HepG2 (cell line): ENCODE results near the gene BCAS3. TPM values are rescaled to one million over a fixed set of nuclear protein-coding genes. Genes with fewer than 3 reads are reported as not detected.

Source experiments
- BATF2 ChIP-seq: sonication (generic); formaldehyde crosslinking; IDR thresholded peaks from 2 replicates; pipeline ENCODE4 v1.8.0; 2022; ENCODE audit warnings: mild to moderate bottlenecking, missing genetic modification reagents, moderate library complexity
- CENPX ChIP-seq: sonication (generic); formaldehyde crosslinking; IDR thresholded peaks from 2 replicates; pipeline ENCODE4 v1.9.0; 2021; ENCODE audit warnings: mild to moderate bottlenecking, missing genetic modification reagents, moderate library complexity
- HMG20A ChIP-seq: IDR thresholded peaks from 2 replicates; pipeline ENCODE4 v1.6.1; 2016; ENCODE audit warnings: borderline replicate concordance
- MAFF ChIP-seq: IDR thresholded peaks from 2 replicates; pipeline ENCODE4 v1.6.1; 2011; ENCODE audit warnings: low read depth, low read length, improper control_type of control experiment
- NCOR1 ChIP-seq: fragments of 200-600 bp; sonication (generic); IDR thresholded peaks from 2 replicates; pipeline ENCODE4 v1.7.0; 2017; ENCODE audit warnings: antibody characterized with exemption, low read length, borderline replicate concordance
- PCBP2 ChIP-seq: fragments of 200-400 bp; formaldehyde crosslinking; optimal IDR thresholded peaks from 2 replicates; pipeline ENCODE3; 2018; ENCODE audit warnings: low read length, low read depth; ENCODE audit not compliant: poor library complexity, severe bottlenecking
- SP2 ChIP-seq: sonication (generic); formaldehyde crosslinking; IDR thresholded peaks from 2 replicates; pipeline ENCODE4 v1.5.1; 2020; ENCODE audit warnings: mild to moderate bottlenecking, missing genetic modification reagents
- ZBED4 ChIP-seq: sonication (generic); formaldehyde crosslinking; IDR thresholded peaks from 2 replicates; pipeline ENCODE4 v1.4.0; 2020; ENCODE audit warnings: missing genetic modification reagents, borderline replicate concordance
- ZNF546 ChIP-seq: sonication (generic); formaldehyde crosslinking; conservative IDR thresholded peaks from 2 replicates; pipeline ENCODE4 v1.8.1; 2023; ENCODE audit warnings: mild to moderate bottlenecking, missing genetic modification reagents
- ZNF589 ChIP-seq: sonication (generic); formaldehyde crosslinking; conservative IDR thresholded peaks from 2 replicates; pipeline ENCODE4 v1.8.0; 2022; ENCODE audit warnings: mild to moderate bottlenecking, moderate library complexity, missing genetic modification reagents
- ZNF605 ChIP-seq: sonication (generic); formaldehyde crosslinking; IDR thresholded peaks from 2 replicates; pipeline ENCODE4 v1.8.0; 2022; ENCODE audit warnings: mild to moderate bottlenecking, missing genetic modification reagents
- ZNF740 ChIP-seq: sonication (generic); formaldehyde crosslinking; IDR thresholded peaks from 2 replicates; pipeline ENCODE4 v1.4.0; 2020; ENCODE audit warnings: missing genetic modification reagents
- ZSCAN21 ChIP-seq: sonication (generic); formaldehyde crosslinking; IDR thresholded peaks from 2 replicates; pipeline ENCODE4 v1.8.0; 2022; ENCODE audit warnings: mild to moderate bottlenecking, missing genetic modification reagents, moderate library complexity, borderline replicate concordance
- polyA plus RNA-seq, 8 experiments: library from polyadenylated mRNA; depleted of rRNA in 3 of 8; stranded (reverse) in 7 of 8; unstranded in 1 of 8; fragments of >200 nt; fragmentation: Illumina TruSeq in 4 of 8; extraction: Trizol in 4 of 8; gene quantifications; 2 replicates each; pipeline versions ENCODE4 v1.2.1 to v1.2.3, GENCODE V29; 2011 to 2016; ENCODE audit warnings: low read depth in 4 of 8, missing spikeins in 1 of 8, mixed read lengths in 1 of 8; ENCODE audit not compliant: insufficient read depth in 1 of 8
- total RNA-seq, 5 experiments: library from RNA; depleted of rRNA; stranded (reverse); fragments of >200 nt; fragmentation: Illumina TruSeq; extraction: Trizol; gene quantifications; 2 replicates each; pipeline ENCODE4 v1.2.3, GENCODE V29; 2016; ENCODE audit warnings: low read depth in 1 of 5
- TF ChIP-seq, protein P1 (sequence below): sonication (generic); formaldehyde crosslinking; IDR thresholded peaks from 2 replicates; pipeline ENCODE4 v1.4.0; 2020; ENCODE audit warnings: missing genetic modification reagents
- TF ChIP-seq, protein P2 (sequence below): sonication (generic); formaldehyde crosslinking; IDR thresholded peaks from 2 replicates; pipeline ENCODE4 v1.4.0; 2020; ENCODE audit warnings: missing genetic modification reagents, borderline replicate concordance
- TF ChIP-seq, protein P3 (sequence below): sonication (generic); formaldehyde crosslinking; IDR thresholded peaks from 2 replicates; pipeline ENCODE4 v1.5.0; 2020; ENCODE audit warnings: mild to moderate bottlenecking, missing genetic modification reagents

The BCAS3 gene
- total and polyA plus RNA-seq, 2 of the 13 experiments (the other 11 are each of a cell fraction or from before 2014, with no cell fraction given), result 10.7 to 11.2 TPM

GRCh38 chr17:61416540-61417363 is 739.1 kb downstream of the BCAS3 start (continued):
- no peak for TF ChIP-seq NCOR1
- no peak for TF ChIP-seq CENPX
- no peak; the same call in 1 of the 2 replicates for TF ChIP-seq ZNF605
- no peak for TF ChIP-seq ZNF589 (CRISPR knock-in tag)
- no peak for TF ChIP-seq ZNF546
- no peak for TF ChIP-seq PCBP2
- no peak for TF ChIP-seq MAFF
- TF ChIP-seq HMG20A (CRISPR knock-in tag), result no peak; the same call in 1 of the 2 replicates
- no peak for TF ChIP-seq BATF2 (CRISPR knock-in tag)
- TF ChIP-seq ZBED4, result peak; percentile 30; the same call in 1 of the 2 replicates
- no peak for TF ChIP-seq SP2 (CRISPR knock-in tag)
- TF ChIP-seq, protein P1, sequence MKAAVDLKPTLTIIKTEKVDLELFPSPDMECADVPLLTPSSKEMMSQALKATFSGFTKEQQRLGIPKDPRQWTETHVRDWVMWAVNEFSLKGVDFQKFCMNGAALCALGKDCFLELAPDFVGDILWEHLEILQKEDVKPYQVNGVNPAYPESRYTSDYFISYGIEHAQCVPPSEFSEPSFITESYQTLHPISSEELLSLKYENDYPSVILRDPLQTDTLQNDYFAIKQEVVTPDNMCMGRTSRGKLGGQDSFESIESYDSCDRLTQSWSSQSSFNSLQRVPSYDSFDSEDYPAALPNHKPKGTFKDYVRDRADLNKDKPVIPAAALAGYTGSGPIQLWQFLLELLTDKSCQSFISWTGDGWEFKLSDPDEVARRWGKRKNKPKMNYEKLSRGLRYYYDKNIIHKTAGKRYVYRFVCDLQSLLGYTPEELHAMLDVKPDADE (CRISPR knock-in tag), result no peak
- TF ChIP-seq, protein P2, sequence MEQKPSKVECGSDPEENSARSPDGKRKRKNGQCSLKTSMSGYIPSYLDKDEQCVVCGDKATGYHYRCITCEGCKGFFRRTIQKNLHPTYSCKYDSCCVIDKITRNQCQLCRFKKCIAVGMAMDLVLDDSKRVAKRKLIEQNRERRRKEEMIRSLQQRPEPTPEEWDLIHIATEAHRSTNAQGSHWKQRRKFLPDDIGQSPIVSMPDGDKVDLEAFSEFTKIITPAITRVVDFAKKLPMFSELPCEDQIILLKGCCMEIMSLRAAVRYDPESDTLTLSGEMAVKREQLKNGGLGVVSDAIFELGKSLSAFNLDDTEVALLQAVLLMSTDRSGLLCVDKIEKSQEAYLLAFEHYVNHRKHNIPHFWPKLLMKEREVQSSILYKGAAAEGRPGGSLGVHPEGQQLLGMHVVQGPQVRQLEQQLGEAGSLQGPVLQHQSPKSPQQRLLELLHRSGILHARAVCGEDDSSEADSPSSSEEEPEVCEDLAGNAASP (CRISPR knock-in tag), result no peak
- TF ChIP-seq, protein P3, sequence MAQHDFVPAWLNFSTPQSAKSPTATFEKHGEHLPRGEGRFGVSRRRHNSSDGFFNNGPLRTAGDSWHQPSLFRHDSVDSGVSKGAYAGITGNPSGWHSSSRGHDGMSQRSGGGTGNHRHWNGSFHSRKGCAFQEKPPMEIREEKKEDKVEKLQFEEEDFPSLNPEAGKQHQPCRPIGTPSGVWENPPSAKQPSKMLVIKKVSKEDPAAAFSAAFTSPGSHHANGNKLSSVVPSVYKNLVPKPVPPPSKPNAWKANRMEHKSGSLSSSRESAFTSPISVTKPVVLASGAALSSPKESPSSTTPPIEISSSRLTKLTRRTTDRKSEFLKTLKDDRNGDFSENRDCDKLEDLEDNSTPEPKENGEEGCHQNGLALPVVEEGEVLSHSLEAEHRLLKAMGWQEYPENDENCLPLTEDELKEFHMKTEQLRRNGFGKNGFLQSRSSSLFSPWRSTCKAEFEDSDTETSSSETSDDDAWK (CRISPR knock-in tag), result no peak
- TF ChIP-seq ZSCAN21 (CRISPR knock-in tag), result no peak; the same call in 1 of the 2 replicates
- TF ChIP-seq ZNF740 (CRISPR knock-in tag), result 0 out of 2 replicates have a peak, but pooled peaks have one; percentile 53
